ENCODE results near the gene SPRED3.

Gene SPRED3

DNA sequence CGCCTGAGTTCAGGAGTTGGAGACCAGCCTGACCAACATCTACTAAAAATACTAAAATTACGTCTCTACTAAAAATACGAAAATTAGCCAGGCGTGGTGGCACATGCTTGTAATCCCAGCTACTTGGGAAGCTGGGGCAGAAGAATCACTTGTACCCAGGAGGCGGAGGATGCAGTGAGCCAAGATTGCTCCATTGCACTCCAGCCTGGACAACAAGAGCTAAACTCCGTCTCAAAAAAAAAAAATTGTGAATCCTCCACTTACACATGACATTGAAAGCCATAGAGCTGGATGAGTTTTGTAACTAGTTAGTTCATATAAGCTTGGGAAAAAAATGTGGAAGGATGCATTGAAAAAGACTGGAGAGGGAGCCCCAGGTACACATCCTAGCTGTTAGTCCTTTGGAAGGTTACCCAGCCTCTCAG, 14.6 kb upstream of the SPRED3 start:
- DNase-seq, result no peak

DNA sequence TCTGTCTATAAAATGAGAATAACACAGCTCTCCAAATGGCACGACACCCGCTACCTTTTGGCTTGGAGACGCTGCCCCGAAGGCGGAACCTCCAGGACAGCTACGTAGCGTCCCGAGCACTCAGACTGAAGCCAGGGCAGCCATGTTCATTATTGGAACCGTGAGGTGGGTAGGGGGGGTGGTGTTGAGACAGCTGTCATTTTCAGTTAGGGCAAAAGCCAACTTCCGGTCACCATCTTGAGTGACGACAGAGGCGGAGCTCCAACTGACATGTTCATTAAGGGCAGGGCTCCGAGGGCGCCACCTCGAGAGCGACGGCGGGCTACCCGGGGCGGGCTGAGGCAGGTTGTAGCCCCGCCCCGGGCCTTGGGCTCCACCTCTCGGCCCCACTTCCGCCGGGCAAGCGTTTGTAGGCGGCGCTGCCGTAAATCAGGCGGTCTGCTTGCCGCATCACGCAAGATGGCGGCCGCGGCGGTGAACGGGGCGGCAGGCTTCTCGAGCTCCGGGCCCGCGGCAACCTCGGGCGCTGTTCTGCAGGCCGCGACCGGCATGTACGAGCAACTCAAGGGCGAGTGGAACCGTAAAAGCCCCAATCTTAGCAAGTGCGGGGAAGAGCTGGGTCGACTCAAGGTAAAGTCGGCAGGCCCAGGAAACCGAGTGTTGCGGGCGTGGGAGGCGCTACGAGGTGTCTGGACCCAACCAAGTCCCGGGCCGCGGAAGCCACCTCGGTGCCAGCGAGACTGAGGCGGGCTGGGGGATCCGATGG, 14.0 kb upstream of the SPRED3 start, which contains the start of gene PSMD8:
PSMD8 (plus strand) TSS at position 240 of the 766 bp plus-strand sequence; CDS start at position 271, 31 bp downstream.
- peak; percentile 92 to 99 (median 97) for DNase-seq

DNA sequence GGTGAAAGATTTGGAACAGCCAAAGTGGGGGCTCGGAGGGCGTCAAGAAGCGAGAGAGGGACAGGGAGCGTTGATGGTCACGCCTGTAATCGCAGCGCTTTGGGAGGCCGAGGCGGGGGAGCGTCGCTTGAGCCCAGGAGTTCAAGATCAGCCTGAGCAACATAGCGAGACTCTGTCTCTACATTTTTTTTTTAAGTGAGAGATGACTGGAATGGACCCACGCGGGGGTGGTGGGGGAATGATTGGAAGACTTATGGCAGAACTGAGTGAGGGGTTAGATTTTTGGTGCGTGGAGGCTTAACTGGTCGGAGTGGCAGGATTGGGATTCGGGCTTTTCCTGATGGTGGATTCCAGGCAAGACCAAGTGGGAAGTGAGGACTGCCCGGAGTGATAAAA, 13.4 kb upstream of the SPRED3 start:
- DNase-seq, result no peak

DNA sequence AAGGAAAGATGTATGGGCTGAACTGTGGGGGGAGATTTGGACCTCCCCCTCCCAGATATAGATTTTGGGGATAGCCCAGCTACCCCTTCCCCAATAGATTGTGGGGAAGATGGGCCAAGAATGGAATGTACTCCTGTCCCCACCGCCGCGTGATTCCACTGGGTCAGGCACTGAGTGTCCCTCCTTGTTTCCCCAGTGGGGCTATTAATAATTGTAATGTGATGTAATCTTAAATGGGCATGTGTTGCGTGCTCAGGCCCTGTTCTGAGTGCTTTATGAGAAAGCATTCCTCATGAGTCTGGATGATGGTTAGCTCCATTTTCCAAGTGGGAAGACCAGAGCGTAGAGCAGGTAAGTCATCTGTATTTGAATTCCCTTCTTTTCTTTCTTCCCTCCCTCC, 12.7 kb upstream of the SPRED3 start:
- no peak for DNase-seq

DNA sequence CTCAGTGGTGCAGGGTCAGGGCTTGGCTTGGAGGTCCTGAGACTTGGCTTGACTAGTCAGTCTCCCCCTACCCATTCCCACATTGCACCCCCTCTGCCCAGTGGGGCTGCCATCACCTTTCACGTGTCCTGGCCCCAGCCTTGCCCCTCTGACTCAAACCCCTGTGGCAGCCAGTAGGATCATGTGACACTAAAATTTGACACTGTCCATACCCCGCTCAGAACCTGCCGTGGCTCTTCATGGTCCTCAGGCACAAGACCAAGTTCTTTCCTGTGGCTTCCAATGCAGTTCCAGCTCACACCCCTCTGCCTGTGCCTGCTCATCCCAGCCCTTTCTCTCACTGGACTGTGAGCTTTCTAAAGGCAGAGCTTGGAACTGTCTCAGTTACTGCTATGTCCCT, 11.9 kb upstream of the SPRED3 start:
- DNase-seq, result no peak

DNA sequence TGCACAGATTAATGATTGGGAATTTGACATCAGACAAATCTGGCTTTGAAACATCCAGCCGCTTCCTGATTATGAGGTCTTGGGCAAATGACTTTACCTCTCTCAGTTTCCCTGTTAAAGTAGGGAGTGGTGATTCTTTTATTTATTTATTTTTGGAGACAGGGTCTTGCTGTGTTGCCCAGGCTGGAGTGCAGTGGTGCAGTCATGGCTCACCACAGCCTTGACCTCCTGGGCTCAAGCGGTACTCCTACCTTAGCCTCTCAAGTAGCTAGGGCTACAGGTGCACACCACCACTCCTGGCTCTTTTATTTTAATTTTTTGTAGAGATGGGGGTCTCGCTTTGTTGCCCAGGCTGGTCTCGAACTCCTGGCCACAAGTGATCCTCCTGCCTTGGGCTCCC, 11.4 kb upstream of the SPRED3 start:
- DNase-seq, result no peak

DNA sequence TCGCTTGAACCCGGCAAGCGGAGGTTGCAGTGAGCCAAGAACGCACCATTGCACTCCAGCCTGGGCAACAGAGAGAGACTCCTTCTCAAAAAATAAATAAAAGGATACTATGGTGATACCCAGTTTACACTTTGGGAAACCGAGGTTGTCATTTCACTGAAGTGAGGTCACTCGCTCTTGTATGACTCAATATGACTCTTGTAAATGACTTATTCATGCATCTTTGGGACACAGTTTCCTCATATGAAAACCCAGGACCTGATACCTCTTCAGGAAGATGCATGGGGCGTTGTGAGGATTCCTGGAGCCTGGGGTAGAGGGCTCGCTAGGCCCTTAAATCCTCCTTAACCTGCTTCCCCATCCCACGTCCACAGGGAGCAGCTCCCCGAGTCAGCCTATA, 9.6 kb upstream of the SPRED3 start:
- DNase-seq, result no peak

DNA sequence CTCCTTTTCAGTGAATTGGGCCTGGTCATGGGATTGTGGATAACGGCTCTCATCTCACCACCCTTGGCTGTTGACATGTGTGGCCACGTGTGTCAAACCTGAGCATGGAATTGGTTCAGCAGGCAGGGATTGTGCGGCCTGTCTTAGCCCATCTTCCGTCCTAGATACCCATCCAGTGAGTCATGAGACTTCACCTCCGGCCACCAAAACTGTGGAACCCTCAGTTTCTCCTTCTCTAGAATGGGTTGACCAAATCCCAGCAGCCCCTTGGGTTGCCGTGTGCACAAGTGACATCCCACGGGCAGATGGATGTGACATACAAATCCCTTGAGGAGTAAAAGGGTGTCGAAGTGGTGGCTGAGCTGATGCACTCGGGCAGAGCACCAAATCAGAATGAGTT, 7.4 kb upstream of the SPRED3 start:
- no peak for DNase-seq

DNA sequence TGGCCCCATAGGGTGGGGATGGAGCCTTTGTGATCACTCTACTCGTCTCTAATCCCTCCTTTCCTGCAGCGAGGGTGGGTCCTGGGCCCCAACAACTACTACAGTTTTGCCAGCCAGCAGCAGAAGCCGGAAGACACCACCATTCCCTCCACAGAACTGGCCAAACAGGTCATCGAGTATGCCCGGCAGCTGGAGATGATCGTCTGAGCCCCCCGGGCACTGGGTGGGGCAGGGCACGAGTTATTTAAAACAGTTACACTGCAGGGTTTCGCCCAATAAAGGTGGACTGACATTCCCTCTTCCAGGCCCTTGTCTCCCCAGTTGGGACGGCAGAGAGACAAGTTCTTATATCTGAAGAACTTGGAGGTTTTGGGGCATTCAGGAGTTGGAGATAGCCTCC, 5.3 kb upstream of the SPRED3 start:
- DNase-seq, result no peak

DNA sequence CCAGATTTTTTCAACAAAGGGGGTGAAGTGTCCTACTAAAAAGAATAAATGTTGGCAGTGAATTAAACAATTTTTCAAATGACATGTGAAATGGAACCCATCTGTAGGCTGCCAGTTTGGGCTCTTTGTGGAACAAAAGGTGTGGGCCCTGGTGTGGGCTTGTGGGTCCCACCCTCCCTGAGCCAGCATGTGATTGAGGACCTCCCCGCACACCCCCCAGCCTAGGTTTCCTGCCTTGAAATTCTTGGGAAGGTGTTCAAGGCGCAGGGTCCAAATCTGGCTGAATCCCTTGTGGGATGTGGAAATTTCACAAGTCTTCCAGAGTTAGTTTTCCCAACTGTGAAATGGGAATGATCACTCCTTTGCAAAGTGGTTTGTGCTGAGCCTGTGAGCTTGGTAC, 4.8 kb upstream of the SPRED3 start:
- DNase-seq, result no peak

DNA sequence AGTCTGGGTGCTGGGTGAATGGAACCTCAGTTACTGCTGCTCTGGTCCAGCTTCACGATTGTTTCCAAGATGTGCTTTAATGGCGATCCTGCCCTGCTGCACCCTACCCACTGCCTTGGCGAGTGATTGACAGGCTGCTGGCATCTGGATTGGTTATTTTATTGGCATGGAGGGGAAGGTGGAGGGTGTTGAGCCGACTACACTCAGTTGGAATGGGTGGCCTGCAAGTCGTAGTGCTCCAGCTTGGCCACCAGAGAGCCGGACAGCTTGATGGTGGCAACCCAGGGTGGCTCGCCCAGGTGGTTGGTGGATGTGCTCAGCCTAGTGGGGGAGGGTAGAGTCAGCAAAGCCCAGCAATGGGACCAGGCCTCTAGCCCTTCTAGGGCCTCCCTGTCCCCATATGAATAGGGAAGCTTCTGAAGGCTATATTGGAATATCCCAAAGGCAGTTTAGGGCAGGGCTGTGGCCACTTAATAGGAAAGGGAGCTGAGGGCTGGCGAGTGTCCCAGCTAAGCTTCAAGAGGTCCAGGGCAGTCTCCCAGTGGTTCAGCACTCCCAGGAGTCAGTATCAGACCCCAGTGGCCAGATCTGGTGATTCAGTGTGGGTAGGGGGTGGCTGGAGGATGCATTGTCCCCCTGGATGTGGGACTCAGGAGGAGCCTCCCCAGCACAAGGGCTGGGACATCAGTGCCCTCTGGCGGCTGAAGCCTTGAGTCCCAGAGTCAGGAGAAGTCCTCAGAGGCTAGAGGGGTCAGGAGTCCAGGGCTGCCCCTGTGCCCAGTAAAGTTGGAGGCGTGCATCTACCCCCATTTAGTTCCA, 4.1 kb upstream of the SPRED3 start:
- DNase-seq, result no peak

DNA sequence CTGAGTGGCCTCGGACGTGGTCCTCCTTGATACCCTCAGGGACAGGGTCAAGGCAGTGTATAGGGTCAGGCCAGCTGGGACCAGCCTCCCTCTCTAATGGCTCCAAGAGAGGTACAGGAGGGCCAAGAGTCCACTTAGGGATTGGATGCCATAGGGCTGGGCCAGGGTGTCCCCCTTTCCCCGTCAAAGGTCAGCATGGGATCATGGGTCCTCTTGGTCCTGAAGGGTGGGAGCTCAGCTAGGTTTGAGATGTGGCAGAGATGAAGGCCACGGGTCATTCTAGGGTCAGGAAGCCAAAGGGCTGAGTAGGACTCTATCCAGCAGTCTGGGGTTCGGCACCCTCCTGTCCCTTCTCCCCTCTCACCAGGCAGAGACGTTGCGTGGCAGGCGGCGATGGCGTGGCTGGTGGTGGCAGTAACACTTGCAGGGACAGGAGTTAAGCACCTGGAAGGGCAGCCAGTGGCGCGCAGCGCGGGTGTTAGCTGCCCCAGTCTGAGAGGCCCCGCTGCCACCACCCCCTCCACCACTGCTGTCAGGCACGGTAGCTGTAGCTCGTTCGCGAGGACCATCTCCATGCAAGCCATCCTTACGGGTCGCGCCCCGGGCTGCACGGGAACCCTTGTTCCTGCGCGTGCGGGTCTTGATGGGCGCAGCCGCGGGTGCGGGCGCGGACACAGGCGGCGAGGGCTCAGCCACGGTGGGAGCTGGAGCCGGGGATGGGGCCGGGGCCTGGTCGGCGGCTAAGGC, 3.3 kb upstream of the SPRED3 start:
- no peak for DNase-seq

DNA sequence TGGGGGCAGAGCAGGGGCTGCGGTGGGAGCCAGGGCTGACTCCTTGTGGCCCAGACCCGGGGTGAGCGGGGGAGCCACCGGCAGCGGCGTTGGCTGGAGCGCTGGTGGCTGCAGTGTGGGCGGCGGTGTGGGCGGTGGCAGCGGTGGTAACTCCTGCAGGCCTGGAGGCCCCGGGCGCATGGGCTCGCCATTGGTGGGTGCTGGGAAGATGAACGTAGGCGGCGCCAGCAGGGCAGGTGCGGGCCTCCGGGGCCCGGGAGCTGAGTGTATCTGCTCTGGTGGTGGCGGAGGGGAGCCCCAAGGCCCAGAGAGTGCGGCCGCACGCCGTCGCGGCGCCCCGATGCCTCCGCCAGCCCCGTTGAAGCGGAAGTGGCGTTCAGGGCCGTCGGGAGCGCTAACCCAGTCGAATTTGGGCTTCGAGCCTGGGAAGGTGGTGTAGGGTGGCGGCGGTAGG, 2.7 kb upstream of the SPRED3 start:
- DNase-seq, result no peak

DNA sequence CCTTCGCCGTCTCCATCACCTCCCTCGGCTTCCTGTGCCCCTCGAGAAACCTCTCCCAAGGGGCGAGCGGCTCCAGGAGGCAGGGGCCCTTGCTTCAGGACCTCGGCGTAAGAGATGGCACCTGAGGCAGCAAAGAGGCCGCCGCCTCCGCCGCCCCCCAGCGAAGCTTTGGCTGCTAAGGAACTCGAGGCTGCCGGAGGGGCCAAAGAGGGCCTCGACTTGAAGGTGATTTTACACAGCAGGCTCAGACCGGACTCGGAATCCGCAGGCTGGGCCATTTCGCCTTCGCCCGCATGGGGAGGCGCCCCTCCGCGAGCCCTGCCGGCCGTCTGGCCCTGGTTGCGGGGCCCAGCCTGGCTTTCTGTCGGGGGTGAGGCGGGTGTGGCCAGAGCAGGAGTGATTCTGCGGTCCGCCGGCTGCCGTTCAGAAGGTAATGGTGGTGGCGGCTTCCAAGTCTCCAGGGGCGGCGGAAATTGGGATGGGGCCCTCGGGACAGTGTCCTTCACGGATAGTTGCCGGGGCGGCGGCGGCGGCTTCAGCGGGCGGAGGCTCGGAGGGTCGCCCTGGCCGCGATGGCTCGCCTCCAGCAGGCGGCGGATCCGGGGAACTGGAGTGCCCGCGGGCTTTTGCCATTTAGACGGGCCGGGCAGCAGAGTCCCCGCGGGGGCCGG, 2.1 kb upstream of the SPRED3 start:
- no peak for DNase-seq

DNA sequence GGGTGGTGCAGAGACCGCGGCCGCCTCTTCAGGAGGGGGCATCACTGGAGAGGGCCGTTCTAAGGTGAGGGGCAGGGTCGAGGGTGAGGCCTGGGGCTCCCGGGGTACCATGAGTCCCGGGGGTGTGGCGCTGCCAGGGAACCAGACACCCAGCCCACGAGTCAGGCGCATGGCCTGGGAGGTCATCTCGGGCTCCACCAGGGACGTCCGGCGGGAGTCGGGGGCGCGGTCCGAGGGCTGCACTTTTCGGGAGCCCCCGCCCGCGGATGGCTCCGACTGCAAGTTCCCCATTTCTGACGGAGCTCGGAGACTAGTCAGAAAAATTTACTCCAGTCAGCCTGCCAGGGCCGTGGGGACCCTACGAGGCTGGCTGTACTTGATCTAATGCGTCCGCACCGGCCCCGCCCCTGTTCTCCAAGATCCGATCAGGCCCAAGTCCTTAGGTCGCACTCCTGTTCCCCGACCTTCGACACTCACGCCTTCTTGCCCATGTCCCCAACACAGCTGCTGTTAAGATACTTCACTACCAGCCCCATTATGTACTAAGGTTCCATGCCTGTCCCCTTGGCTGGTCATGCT, 1.4 kb upstream of the SPRED3 start:
- no peak for DNase-seq

DNA sequence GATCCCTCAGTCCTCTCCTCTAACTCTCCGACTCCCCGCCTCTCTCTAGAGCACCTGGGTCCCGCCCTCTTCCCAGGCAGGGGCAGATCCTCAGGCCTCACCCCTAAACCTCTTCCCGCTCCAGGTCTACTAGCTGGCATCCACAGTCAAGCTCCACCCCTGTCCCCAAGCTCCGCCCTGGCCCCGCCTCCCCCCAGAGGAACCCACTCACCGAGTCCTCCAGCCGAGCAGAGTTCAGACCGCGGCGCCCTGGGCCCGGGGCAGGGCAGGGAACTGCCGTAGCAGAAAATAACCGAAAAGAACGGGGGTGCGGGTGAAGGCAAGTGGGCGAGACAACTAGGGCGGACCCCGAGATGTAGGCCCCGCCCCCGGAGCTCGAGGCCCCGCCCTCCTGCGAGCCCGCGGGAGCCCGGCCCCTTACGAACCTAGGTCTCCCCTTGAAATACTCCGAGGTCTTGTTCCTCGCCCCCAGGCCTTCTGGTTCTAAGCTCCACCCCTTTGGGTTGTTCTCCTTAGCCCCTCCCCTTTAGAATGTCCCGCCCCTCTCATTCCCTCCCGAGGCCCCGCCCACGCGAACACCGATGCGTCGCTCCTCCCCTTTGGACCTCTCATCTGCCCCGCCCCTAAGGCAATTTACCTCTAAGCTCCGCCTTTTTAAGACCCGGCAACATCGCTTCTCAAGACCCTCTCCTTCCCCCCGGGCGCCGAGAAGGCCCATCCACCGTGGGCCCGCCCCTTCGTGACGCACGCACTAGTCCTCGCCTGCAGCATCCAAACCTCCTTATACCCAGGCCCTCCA, 748 bp upstream of the SPRED3 start, which contains the start of gene GGN:
GGN (minus strand) TSS at position 485 of the 799 bp plus-strand sequence. CDS start 773 bp downstream, outside the sequence.
- peak; percentile 55 to 84 (median 76) for DNase-seq

DNA sequence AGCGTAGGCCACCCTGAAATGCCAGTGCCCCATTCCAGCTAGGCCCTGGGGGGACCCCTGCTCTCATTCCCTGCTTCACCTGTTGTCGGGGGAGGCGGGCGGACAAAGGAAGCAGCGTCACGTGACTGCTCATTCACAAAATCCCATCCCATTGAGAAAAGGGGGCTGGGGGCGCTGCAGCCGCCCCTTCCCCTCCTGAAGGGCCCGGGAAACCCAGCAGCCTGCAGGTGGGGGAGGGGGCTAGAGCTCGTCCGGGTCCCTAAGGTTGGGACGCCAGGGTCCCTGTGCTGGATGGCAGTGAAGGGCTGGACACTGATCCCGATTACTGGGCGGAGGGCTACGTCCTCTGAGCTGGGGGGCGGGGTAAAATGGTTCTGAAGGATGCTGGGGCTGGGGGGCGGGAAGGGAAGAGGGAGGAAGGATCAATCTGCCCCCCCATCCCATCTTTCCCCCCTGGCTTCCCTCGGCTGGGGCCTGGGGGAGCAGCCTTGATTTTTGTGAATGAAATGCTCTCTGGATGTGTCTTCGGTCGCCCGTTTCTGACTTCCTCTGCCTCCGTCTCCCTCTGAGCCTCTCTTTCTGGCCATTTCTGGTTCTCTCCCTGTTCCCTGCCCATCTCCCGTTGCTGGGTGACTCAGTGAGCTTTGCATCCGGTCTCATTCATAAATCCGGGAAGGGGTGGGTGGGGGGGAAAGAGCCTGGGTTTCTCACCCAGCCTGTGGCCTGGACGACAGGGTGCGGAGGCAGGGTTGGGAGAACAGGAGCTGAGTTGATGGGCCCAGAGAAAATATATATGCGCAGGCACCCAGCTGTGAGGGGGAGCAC, 816 bp downstream of the SPRED3 start:
- DNase-seq, result peak in 1 of 6 experiments; percentile 7

DNA sequence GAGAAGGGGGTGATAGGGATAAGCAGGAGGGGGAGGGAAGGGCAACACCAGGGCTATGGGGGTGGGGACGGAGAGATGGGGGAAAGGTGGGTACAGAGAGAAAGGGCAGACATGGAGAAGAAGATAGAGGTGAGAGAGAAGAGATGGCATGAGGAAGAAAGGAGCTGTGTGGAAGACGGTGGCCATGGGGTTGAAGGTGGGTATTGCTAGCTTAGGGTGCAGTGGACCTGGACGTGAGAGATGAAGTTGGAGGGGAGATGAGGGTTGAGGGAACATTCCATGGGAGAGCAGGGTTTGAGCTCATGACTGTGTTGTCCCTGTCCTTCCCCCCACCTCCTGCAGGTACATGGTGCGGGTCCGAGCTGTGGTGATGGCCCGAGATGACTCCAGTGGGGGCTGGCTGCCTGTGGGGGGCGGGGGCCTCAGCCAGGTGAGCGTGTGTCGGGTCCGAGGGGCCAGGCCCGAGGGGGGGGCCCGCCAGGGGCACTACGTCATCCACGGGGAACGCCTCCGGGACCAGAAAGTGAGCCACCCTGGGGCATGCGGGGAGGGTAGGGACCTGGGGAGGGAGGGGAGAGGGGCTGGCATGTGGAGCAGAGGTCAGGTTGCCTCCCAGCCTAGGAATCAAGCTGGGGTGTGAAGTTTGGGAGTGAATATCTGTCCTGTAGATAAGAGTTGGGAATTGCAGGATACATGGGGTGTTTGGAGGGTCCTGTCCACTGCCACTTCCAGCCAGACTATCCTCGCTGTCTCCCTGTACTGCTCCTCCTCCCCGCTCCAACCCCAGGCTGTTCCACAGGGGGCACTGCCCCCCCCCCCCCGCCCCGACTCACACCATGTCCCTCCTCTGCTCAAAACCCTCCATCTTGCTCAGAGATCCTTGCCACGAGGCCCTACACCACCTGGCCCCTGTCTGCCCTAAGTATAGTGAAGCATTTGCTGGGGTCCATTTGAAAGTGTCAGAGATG, 1.7 kb downstream of the SPRED3 start:
- no peak for DNase-seq

DNA sequence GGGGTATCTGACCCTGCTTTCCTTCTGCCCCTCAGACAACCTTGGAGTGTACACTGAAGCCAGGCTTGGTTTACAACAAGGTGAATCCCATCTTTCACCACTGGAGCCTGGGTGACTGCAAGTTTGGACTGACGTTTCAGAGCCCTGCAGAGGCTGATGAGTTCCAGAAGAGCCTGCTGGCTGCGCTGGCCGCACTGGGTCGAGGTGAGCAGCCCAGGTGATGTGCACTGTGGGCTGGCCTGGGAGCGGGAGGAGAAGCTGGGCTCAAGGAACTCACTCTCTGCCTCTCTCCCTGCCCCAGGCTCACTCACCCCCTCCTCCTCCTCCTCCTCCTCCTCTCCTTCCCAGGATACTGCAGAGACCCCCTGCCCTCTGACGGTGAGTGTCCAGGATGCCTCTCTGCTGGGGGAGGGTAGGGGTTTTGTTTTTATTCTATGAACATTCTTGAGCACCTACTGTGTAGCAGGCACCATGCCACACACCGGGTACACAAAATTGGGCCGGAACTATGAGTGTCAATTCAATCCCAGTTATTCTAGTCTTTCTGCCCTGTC, 3.5 kb downstream of the SPRED3 start:
- DNase-seq, result no peak
